Keratinocyte (primary cell): ENCODE measurements around the gene SDR39U1.

Source experiments
- CTCF ChIP-seq, 3 experiments: IDR thresholded peaks in 1 of 3; conservative IDR thresholded peaks in 1 of 3; optimal IDR thresholded peaks in 1 of 3; 2 replicates in 2 of 3; 3 replicates in 1 of 3; pipeline versions ENCODE3 to v1.5.1; 2011; ENCODE audit warnings: low read length in 3 of 3, mild to moderate bottlenecking in 3 of 3, moderate library complexity in 2 of 3, control low read depth in 1 of 3, inconsistent platforms in 1 of 3; ENCODE audit not compliant: insufficient read depth in 2 of 3; ENCODE audit errors: extremely low read depth in 1 of 3
- EZH2 ChIP-seq: IDR thresholded peaks from one replicate; pipeline ENCODE4 v1.6.1; 2012; ENCODE audit warnings: inconsistent platforms, mild to moderate bottlenecking, low read length, moderate library complexity

- TF ChIP-seq EZH2 (no peak), CTCF (optimal IDR thresholded peaks at IDR 0.05 in 1 of 3, IDR thresholded peaks at IDR 0.05 in 1 of 3, conservative IDR thresholded peaks at IDR 0.05 in 1 of 3; ENCODE audit: extremely low read depth in 1 of 3, insufficient read depth in 2 of 3, low read length in 3 of 3) (no peak)
Measured at GRCh38 chr14:24430143-24430681, 12.4 kb downstream of the SDR39U1 start.
